Adrenal gland (tissue), 5 donors: Measurements from ENCODE around the gene FGF22.

Experiments
- POLR2A ChIP-seq, 2 donors: fragments of 450-650 bp; IDR thresholded peaks; one replicate each; pipeline ENCODE4 v1.6.1; 2017; ENCODE audit warnings: antibody characterized with exemption in 2 of 2, mild to moderate bottlenecking in 2 of 2, moderate library complexity in 1 of 2
- TF ChIP-seq, protein P1 (sequence below), 6 experiments: fragments of 450-650 bp in 4 of 6; fragments of 200-600 bp in 2 of 6; sonication (generic) in 1 of 6; IDR thresholded peaks; 1 replicate in 5 of 6; 2 replicates in 1 of 6; pipeline versions ENCODE4 v1.5.1 to v1.8.0; 2016 to 2021; ENCODE audit warnings: antibody characterized with exemption in 6 of 6, mild to moderate bottlenecking in 2 of 6, moderate library complexity in 1 of 6
- donor health status: DM: no; HTN: no; CAD: no.

DNA sequence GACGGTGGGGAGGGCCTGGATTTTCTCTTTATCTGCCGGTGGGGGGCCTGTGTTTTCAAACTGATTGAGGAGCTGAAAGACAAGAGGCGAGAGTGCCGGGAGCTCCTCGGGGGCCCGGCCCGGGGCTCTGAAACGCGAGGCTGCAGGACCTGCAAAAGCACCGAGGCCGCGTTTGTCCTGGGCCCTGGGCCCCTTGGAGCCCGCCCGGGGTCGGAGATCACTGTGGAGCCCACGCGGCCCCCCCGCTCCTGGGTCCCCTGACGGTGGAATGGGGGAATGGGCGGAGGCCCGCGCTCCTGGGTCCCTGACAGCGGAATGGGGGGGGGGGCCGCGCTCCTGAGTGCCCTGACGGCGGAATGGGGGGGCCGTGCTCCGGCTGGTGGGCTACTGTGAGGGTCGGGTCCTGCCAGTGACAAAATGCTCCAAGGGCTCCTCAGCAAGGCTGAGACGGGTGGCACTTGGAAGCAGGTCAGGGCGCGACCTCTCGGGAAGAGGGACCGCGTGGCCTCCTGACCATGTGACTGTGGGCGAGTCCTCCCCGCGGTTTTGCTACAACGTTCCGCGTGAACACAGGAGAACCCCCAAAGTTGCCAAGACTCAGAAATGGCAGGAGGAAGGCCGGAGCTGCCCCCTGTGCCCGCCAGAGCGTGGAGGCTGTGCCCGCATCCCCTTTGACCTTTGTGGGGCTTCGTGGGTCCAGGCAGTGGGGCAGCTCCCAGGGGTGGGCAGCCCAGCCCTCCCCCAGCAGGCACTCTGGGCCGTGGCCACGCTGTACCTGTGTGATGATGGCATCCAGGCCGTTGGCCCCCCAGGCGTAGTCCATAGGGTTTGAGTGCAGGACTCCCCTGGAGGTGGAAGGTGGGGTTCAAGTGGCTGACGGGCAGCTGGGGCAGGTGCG, 9.5 kb downstream of the FGF22 start:
- TF ChIP-seq, protein P1, sequence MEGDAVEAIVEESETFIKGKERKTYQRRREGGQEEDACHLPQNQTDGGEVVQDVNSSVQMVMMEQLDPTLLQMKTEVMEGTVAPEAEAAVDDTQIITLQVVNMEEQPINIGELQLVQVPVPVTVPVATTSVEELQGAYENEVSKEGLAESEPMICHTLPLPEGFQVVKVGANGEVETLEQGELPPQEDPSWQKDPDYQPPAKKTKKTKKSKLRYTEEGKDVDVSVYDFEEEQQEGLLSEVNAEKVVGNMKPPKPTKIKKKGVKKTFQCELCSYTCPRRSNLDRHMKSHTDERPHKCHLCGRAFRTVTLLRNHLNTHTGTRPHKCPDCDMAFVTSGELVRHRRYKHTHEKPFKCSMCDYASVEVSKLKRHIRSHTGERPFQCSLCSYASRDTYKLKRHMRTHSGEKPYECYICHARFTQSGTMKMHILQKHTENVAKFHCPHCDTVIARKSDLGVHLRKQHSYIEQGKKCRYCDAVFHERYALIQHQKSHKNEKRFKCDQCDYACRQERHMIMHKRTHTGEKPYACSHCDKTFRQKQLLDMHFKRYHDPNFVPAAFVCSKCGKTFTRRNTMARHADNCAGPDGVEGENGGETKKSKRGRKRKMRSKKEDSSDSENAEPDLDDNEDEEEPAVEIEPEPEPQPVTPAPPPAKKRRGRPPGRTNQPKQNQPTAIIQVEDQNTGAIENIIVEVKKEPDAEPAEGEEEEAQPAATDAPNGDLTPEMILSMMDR (IDR thresholded peaks at IDR 0.05): no peak
- no peak for TF ChIP-seq POLR2A (IDR thresholded peaks at IDR 0.05)
